Amniotic epithelial cell (primary cell): ENCODE data around the gene ERC1.
"Not testable (repeated sequence)": the region's sequence is repeated elsewhere in the genome, so short reads cannot be mapped to it uniquely, and the experiment has no call there.

Experiments used
- DNase-seq: peaks from one replicate; pipeline ENCODE4 v3.0.0-alpha.2; 2010; ENCODE audit warnings: low read depth

ERC1 gene

DNA sequence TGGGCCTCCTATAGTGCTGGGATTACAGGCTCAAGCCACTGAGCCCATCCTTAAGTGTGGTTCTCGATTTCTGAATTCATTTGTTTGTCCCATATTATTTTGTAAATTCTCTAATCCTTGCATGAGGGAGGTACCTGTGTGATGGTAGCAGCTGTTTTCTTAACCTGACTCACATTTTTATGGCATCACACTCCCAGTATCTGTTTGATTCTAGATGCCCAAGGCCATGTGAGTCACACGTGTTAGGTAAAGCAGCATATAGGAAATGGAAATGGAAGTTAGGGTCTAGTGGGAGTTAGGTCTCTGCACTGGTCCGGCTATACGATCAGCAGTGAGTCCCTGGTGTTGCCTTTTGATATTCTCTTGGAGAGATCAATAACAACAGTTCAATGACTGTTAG is 198.1 kb downstream of the ERC1 start:
- no peak for DNase-seq

- no peak for DNase-seq
Observed at GRCh38 chr12:1195513-1195912, 204.5 kb downstream of the ERC1 start.

GRCh38 chr12:1197264-1198018 is 206.4 kb downstream of the ERC1 start:
- DNase-seq, result peak; percentile 68

DNA sequence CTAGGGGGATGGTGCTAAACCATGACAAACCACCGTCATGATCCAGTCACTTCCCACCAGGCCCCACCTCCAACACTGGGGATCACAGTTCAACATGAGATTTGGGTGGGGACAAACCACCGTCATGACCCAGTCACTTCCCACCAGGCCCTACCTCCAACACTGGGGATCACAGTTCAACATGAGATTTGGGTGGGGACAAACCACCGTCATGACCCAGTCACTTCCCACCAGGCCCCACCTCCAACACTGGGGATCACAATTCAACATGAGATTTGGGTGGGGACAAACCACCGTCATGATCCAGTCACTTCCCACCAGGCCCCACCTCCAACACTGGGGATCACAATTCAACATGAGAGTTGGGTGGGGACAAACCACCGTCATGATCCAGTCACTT is 207.8 kb downstream of the ERC1 start:
- not testable (repeated sequence) for DNase-seq

GRCh38 chr12:1199700-1200099 is 208.7 kb downstream of the ERC1 start:
- no peak for DNase-seq

DNA sequence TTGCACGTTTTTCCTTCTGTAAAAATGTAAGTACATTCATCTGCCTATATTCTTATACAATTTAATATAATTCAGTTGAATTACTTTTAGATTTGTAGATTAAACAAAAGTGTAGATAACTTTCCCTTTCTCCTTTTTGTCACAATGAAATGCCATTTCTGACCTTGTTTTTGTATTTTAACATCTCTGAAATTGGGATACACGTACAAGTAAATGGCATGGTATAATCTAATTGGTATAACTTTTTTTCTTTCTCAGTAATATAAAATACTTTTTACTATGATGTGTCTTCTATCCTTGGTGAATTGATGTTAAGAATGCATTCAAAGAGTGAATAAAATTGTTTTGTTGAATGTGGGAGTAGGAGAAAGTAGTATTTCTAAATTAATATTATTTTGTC is 210.0 kb downstream of the ERC1 start:
- DNase-seq, result no peak

DNA sequence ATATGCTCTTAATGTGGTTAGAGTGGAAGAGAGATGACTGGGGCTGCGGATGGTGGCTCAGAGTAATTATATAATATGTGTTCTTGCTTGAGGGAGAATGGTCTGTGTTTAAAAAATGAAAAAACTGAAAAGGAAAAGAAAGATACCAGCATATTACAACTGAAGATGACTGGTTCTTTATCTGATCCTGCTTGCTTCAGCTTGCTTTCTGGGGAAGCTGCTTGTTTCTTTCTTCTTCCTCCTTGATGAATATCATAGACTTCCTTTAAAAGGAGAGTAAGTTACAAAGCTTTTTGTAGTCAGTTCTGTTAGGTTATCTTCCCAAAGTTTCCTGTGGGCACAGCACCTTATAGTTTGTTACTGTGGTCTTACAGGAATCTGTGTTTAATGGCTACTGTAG is 210.9 kb downstream of the ERC1 start:
- DNase-seq, result peak; percentile 9

DNA sequence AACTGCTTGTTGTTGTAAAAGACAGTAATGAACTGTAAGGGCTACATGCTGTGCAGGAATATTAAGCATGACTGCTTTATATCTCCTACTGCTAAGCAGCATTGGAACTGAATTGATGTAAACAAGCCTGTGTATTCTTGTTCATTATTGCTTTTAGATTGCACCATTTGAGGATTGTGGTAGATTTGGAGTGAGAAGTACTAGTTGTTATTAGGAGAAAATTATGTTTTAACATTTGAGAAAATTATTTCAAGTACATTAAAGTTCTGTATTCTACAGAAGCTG is 212.7 kb downstream of the ERC1 start:
- DNase-seq, result no peak

- no peak for DNase-seq
Observed at GRCh38 chr12:1204581-1205121, 213.6 kb downstream of the ERC1 start.

DNA sequence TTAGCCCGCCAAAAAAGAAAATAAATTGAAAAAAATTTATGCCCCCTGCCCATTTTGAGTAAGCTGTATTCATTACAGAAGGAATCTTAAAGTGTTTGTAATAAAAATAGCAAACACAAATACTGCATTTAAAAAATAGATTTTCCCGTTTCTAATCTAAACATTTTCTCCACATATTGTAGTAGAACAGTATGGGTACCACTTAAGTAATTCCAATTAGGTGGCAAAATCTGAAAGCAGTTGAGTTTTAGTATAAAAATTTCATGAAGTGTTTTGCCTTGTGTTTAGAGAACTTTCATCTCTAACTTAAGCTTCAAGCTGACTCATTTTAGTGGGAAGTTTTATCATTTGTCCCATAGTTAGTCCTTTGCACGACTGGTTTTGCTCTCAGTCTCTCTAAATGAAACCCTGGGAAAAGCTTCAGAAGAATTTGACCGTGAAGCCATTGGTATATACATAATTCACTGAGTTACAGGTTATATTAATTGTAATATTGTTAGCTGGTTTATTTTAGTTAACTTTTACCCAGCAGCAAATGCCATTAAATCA is 214.6 kb downstream of the ERC1 start:
- DNase-seq, result peak; percentile 47

DNA sequence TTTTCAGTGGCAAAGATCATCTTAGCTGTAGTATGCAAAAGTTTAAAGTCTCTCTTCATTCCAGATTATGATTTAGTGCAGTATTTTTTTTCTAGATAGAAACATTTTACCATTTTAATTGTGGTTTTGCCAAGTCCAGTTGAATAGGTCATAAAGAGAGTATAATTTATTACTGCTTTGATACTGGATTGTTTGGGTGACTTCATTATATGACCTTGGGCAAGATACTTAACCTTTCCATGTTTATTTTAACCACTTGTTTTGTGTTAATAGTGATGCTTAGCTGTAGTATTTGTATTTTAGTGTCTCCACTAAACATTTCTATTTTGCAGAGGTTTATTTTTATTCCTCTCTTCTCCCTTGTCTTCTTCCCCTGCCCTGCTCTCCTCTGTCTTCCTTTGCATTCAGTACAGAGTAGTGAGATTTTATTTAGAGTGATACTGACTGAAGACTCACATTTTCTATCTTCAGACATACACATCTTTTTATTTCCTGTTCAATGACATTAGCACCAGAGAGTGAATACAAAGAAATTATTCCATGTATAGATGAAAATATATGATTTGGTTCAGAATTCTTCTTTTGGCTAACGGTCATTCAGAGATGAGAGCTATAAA is 215.2 kb downstream of the ERC1 start:
- DNase-seq, result no peak

GRCh38 chr12:1207276-1207675 is 216.3 kb downstream of the ERC1 start:
- no peak for DNase-seq

DNA sequence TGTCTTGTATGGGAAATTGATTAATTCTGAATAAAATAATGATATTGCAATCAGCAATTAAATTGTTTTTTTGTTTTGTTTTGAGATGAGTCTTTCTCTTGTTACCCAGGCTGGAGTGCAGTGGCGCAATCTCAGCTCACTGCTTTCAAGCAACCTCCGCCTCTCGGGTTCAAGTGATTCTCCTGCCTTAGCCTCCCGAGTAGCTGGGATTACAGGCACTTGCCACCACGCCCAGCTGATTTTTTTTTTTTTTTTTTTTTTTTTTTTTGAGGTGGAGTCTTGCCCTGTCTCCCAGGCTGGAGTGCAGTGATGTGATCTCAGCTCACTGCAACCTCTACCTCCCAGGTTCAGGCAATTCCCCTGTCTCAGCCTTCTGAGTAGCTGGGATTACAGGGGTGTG is 217.7 kb downstream of the ERC1 start:
- not testable (repeated sequence) for DNase-seq

DNA sequence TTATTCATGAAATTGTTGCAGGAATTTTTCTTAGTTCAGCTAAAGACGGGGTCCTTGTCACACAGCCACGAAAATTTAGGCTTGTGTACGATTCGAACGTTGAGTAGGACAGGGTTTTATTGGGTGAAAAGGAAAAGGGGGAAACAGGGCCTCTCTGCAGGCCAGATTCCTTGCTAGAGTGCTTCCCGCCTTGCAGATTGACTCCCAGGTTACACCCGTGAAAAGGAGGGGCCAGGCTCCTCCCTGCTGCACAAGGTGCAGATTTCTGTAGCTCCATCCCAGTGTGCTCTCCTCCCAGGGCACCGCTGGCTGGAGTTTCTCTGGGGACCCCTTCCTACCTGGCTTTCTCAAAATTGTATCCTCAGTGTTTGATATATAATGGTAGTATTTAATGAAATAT is 221.5 kb downstream of the ERC1 start:
- no peak for DNase-seq

- DNase-seq, result no peak
Observed at GRCh38 chr12:1213205-1213604, 222.2 kb downstream of the ERC1 start.

GRCh38 chr12:1213618-1214205 is 222.7 kb downstream of the ERC1 start:
- DNase-seq, result no peak

GRCh38 chr12:1216560-1216959 is 225.5 kb downstream of the ERC1 start:
- no peak for DNase-seq

DNA sequence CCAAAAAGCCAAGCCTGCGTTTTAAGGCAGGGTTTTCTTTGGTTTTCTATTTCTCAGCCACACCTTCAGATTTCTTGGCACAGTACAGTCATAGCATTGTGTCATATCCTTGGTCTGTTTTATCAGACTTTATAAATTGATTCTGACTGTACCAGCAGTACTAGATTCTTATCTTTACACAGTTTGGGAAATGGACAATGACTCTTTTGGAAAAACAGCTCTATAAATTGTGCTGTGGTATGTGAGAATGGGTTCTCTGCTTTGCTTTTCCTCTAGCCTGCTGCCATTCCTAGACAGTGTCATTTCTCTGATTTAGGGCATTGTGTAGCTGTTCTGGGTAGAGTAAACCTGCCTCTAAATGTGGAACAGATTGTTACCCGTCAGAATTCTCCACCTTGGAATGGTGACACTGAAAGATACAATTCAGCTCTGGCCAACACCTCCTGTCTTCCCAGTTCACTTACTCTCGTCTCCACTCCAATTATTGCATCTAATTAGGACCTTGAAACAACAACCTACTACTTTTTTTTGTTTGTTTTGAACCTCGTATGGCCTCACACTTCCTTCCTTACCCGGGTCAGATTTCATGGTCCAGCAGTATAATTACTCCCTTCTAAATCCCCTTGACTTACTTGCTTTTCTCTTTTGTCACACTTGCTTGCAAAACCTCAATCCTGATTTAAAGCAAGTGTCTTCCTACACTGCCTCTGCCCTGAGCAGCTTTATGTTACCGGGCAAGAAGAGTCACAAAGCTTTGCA is 226.3 kb downstream of the ERC1 start:
- peak; percentile 75 for DNase-seq

DNA sequence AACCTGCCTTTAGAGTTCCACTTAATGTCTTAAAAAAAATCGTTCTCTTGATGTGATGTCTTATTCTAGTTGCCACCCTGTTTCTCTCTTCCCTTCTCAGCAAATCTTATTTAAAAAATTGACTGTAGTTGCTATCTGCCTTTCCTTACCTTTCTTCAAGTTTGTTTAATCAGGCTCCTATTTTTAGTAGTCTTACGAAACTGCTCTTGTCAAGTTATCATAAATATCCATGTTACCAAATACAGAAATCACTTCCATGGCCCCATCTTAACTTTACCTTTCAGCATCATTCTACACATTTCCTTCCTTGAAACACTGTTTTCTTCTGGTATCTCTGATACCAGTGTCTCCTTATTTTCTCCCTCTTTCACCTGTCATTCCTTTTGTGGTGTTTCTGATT is 227.3 kb downstream of the ERC1 start:
- peak; percentile 8 for DNase-seq

DNA sequence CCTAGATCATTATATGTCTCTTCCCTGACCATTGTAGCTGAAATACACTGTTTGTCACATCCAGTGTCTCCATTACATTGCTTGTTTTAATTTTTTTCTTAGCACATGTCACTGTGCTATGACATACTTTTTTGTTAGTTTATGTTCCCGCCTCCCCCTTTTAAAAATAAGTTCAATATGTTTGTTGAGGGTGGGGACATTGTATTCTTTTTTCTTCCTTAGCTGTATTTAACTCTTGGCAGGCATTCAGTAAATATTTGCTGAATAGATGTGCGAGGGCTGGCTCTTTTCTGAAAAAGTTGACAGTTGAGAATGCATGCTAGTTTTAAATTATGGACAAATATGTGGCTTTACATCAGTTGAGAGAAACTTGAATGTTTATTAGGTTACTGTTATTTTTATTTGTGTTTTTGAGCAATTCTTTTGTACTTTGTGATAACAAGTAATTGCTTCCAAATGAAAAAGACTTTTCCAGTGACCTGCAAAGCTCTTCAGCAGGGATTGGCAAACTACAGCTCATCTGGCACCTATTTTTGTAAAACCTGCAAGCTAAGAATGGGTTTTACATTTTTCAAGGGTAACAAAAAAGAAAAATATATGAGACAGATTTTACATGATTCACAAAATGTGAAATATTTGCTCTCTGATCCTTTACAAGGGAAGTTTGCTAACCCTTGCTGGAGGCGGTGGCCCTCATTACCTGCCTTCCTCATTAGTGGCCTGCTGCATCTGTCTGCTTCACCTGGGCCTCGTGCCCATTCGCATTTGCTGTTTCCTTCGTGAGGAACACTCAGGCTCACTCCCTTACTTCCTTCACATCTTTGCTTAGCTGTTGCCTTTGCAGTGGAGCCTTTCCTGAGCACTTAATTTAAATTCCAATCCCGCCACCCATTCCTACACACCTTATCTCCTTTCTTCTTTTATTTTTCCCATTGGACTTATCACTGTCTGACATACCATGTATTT is 229.4 kb downstream of the ERC1 start:
- DNase-seq, result no peak
